Measurements from ENCODE around the gene NPIPB12.
"Not testable (repeated sequence)": the region's sequence is repeated elsewhere in the genome, so short reads cannot be mapped to it uniquely, and the experiment has no call there.

DNA sequence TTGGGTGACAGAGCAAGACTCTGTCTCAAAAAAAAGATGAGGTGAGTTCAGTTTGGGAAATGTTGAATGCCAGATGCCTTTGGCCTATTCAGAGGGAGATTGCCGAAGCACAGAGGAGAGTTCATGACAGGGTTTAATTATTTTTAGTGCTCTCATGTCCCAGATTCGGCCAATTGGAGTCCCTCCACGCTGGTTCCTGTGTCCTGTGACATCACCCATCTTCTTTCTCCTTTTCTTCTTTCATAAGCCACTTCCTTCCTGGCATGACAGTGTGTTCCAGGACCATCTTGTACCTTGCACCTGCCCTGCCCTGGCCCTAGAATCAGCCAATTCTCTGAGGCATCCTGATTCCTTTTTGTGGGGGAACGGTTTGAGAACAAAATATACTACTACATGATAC, 34.1 kb downstream of the NPIPB12 start:
- not testable (repeated sequence) for TF ChIP-seq EZH2 (optimal IDR thresholded peaks at IDR 0.05; ENCODE audit: low read depth, low read length); EZH2phosphoT487 (IDR thresholded peaks at IDR 0.05; ENCODE audit: low read length)
- TF ChIP-seq, protein P1, sequence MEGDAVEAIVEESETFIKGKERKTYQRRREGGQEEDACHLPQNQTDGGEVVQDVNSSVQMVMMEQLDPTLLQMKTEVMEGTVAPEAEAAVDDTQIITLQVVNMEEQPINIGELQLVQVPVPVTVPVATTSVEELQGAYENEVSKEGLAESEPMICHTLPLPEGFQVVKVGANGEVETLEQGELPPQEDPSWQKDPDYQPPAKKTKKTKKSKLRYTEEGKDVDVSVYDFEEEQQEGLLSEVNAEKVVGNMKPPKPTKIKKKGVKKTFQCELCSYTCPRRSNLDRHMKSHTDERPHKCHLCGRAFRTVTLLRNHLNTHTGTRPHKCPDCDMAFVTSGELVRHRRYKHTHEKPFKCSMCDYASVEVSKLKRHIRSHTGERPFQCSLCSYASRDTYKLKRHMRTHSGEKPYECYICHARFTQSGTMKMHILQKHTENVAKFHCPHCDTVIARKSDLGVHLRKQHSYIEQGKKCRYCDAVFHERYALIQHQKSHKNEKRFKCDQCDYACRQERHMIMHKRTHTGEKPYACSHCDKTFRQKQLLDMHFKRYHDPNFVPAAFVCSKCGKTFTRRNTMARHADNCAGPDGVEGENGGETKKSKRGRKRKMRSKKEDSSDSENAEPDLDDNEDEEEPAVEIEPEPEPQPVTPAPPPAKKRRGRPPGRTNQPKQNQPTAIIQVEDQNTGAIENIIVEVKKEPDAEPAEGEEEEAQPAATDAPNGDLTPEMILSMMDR (IDR thresholded peaks at IDR 0.05; ENCODE audit: low read length), result not testable (repeated sequence)
